Transverse colon (tissue), 4 donors: Measurements from ENCODE around the gene TUBE1. TPM values are rescaled to one million over a fixed set of nuclear protein-coding genes. Genes with fewer than 3 reads are reported as not detected.

Experiments used
- DNase-seq: peaks from one replicate; pipeline ENCODE4 v3.0.0-alpha.2; 2019
- H3K27ac ChIP-seq, 4 donors: fragments of 200-600 bp; sonication (generic); 2 replicates each; pipeline ENCODE4 v1.5.1; 2016 to 2018; ENCODE audit warnings: inconsistent platforms in 4 of 4
- H3K27me3 ChIP-seq: fragments of 200-600 bp; sonication (generic); 2 replicates; pipeline ENCODE4 v1.5.1; 2017; ENCODE audit warnings: inconsistent platforms
- H3K36me3 ChIP-seq, 4 donors: fragments of 200-600 bp; sonication (generic); 2 replicates each; pipeline ENCODE4 v1.5.1; 2017 to 2019; ENCODE audit warnings: inconsistent platforms in 4 of 4
- H3K4me1 ChIP-seq, 4 donors: fragments of 200-600 bp; sonication (generic); 2 replicates each; pipeline ENCODE4 v1.5.1; 2017 to 2020; ENCODE audit warnings: inconsistent platforms in 4 of 4
- H3K4me3 ChIP-seq, 4 donors: fragments of 200-600 bp; sonication (generic); 1 replicate in 1 of 4; 2 replicates in 3 of 4; pipeline versions ENCODE4 v1.5.1 to v1.6.1; 2017 to 2019; ENCODE audit warnings: inconsistent platforms in 4 of 4
- H3K9me3 ChIP-seq, 2 donors: fragments of 200-600 bp; sonication (generic); 2 replicates each; pipeline ENCODE4 v1.5.1; 2017 to 2019; ENCODE audit warnings: inconsistent platforms in 2 of 2
- EP300 ChIP-seq: sonication (generic); formaldehyde crosslinking; IDR thresholded peaks from one replicate; pipeline ENCODE4 v1.6.1; 2017; ENCODE audit warnings: antibody characterized with exemption, low read depth
- POLR2A ChIP-seq: fragments of 450-650 bp; IDR thresholded peaks from one replicate; pipeline ENCODE4 v1.6.1; 2016; ENCODE audit warnings: antibody characterized with exemption, mild to moderate bottlenecking, moderate library complexity
- POLR2AphosphoS5 ChIP-seq, 3 donors: sonication (generic); formaldehyde crosslinking; IDR thresholded peaks; one replicate each; pipeline ENCODE4 v1.6.1; 2016; ENCODE audit warnings: antibody characterized with exemption in 3 of 3
- WGBS, 2 donors: methylation state at CpG; one replicate each; pipeline ENCODE4 v1.1.5; 2018; ENCODE audit warnings: low coverage in 1 of 2; 5-methylcytosine and 5-hydroxymethylcytosine counted together
- in situ Hi-C, 4 donors: fragments of 200-750 bp; cut with MboI; loops; one replicate each; pipeline versions ENCODE4 v1.15.0 to v1.15.1; 2017; ENCODE audit warnings: low sequenced_read_pairs in 3 of 4, low pct_ligation_motif_present in 1 of 4, low pct_unique_long_range_greater_than_20kb in 1 of 4
- intact Hi-C: fragments of 100-400 bp; cut with DNase I; formaldehyde crosslinking; loops from one replicate; pipeline ENCODE4 v1.15.1; 2023; ENCODE audit warnings: low total_unique reads
- total RNA-seq, 4 donors: library from RNA; depleted of rRNA; stranded (reverse); fragments of >200 nt; gene quantifications; one replicate each; pipeline ENCODE4 v1.1.0, GENCODE V29; 2016
- TF ChIP-seq, protein P1 (sequence below), 5 experiments: fragments of 200-600 bp in 3 of 5; fragments of 450-650 bp in 2 of 5; sonication (generic) in 3 of 5; IDR thresholded peaks; 1 replicate in 2 of 5; 2 replicates in 3 of 5; pipeline ENCODE4 v1.5.1; 2016 to 2017; ENCODE audit warnings: antibody characterized with exemption in 5 of 5, inconsistent platforms in 3 of 5, mild to moderate bottlenecking in 2 of 5, moderate library complexity in 1 of 5

The TUBE1 gene
- total RNA-seq, 4 donors from 2014 or later: 15.9 to 48.4 (median 26.5) TPM

DNA sequence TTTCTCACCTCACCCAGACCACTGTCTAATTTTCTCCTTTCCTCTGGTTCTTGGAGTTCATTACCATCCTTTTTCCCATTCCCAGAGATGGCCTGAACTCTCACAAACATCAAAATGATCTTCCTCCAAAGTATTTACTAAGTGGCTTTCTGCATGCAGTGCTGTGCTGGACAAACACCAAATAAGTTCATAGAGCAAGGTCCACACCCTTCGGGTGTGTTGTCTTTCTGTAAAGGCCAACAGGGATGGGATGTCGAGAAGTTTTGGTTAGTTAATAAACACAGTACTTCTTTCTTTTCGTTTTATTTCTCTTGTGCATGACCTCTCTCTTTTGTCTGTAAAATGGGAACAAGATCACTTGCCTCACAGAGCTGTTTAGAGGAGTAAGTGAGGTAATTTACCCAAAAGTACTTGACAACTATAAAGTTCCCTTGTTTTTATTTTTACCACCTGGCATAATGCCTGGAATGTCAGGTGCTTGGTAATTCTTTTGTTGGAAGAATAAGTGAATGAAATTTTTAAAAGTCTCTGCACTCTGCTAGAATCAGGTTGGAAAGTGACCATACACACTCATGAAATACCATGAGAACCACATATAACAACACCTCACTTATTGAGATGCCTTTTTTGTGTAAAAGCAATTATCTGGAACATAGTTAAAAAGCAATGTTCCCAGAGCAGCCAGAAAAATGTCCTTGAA, 56.2 kb downstream of the TUBE1 start:
- Histone ChIP-seq H3K4me1 (peaks cover 0 to 20% (median 15%) of the 10 kb centered on the region in 4 donors), H3K9me3 (no peaks in the 10 kb centered on the region), H3K27ac (peak overlapping the region; percentile 17 to 29 (median 25)), H3K27me3 (no peaks in the 10 kb centered on the region), H3K4me3 (no peak overlapping the region), H3K36me3 (no peaks in the 10 kb centered on the region)
- no peak for TF ChIP-seq POLR2A
- TF ChIP-seq POLR2AphosphoS5 (IDR thresholded peaks at IDR 0.05): no peak
- TF ChIP-seq, protein P1, sequence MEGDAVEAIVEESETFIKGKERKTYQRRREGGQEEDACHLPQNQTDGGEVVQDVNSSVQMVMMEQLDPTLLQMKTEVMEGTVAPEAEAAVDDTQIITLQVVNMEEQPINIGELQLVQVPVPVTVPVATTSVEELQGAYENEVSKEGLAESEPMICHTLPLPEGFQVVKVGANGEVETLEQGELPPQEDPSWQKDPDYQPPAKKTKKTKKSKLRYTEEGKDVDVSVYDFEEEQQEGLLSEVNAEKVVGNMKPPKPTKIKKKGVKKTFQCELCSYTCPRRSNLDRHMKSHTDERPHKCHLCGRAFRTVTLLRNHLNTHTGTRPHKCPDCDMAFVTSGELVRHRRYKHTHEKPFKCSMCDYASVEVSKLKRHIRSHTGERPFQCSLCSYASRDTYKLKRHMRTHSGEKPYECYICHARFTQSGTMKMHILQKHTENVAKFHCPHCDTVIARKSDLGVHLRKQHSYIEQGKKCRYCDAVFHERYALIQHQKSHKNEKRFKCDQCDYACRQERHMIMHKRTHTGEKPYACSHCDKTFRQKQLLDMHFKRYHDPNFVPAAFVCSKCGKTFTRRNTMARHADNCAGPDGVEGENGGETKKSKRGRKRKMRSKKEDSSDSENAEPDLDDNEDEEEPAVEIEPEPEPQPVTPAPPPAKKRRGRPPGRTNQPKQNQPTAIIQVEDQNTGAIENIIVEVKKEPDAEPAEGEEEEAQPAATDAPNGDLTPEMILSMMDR (IDR thresholded peaks at IDR 0.05): no peak
- TF ChIP-seq EP300: no peak
- intact Hi-C loops: no loop called here
- no peak for DNase-seq
- 22 to 53% methylated on average over 3 of the region's 3 CpGs for WGBS, 2 donors
- in situ Hi-C loops: loop anchor here in 1 of 4 donors (25.0 kb wide), 1 partner anchor 769 kb away; a partner anchor contains a TSS

DNA sequence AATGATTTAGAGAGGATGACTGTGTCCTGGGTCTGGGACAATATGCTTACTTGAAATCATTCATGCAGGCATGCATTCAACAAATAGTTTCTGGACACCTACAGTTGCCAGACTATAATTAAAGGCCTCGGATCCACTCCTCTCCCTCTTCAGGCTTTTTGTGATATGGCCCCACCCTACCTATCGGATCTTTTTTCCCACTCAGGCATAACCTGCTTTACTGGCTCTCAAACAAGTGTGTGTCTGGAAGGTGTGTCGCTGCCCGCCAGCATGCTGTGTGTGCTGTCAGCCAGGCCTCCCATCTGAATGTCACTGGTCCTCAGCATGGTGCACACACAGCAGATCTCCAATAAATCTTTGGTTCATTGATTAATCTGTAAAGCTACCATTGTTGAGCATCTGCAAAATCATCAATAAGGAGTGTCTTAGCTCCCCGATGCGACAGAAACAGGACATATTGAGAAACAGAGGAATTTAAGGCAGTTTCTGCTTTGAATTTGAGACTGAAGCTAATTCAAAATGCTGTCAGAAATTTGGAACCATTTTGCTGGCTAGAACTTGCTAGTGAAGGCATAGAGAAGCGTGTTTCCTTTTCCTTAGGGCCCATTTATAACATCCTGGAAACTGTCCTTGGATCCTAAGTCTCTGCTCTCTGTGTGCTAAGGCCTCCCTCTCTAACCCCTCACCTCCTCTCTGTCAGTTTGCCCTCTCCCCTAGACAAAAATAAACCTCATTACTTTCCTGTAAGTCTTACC, 56.9 kb downstream of the TUBE1 start:
- H3K36me3 ChIP-seq: no peaks in the 10 kb centered on the region
- DNase-seq: no peak
- H3K4me3 ChIP-seq: no peak overlapping the region
- no peaks in the 10 kb centered on the region for H3K9me3 ChIP-seq
- in situ Hi-C loops: loop anchor here in 1 of 4 donors (25.0 kb wide), 1 partner anchor 768 kb away; a partner anchor contains a TSS
- TF ChIP-seq EP300 (no peak), POLR2A (no peak), POLR2AphosphoS5 (IDR thresholded peaks at IDR 0.05) (no peak)
- TF ChIP-seq, protein P1 (IDR thresholded peaks at IDR 0.05): no peak
- H3K27ac ChIP-seq: peak overlapping the region; percentile 17 to 29 (median 25)
- WGBS, 2 donors: 73 to 75% methylated on average over 6 to 7 of the region's 7 CpGs
- intact Hi-C loops: no loop called here
- H3K27me3 ChIP-seq: no peaks in the 10 kb centered on the region
- peaks cover 0 to 20% (median 15%) of the 10 kb centered on the region in 4 donors for H3K4me1 ChIP-seq

DNA sequence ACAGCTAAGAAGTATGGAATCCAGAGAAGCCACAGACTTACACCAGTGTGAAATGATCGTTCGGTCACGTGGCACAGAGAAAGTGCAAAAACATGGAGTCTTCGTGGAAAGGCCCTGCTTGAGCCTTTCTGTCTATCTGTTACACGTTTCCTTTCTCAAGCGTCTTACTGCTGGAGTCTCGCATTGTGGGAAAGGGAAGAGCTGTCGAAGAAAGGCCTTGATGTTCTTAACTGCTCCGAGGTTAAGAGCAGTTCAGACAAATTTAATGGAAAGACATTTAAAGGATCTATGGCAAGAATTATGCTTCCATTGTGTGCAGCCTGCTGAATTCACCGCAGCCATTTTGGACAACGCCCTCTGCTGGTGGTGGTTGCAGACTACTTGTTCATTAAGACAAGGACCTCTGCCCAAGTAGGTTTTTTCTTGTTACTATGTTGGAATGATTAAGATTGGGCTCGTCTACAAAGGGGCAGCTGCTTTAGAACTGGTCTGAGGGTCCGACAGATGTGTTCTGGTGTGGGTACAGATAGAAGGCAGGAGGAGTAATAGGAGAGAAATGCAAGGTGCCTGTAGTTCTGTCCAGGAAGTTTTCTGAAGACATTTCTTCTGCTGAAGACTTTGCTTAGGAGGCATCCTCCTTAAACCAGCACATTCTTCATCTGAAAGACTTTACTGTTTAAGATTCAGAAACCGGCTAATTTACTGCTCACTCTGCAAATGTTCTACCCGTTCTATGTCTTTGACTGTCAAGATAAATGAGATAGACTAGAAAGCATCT, 58.0 kb downstream of the TUBE1 start:
- no peaks in the 10 kb centered on the region for H3K36me3 ChIP-seq
- in situ Hi-C loops (loop anchor here in 1 of 4 donors (25.0 kb wide), 1 partner anchor 767 kb away; a partner anchor contains a TSS), intact Hi-C loops (no loop called here)
- TF ChIP-seq, protein P1 (IDR thresholded peaks at IDR 0.05): peak; percentile 44 to 55 (median 51)
- no peak for TF ChIP-seq POLR2AphosphoS5 (IDR thresholded peaks at IDR 0.05)
- peak; percentile 60 for DNase-seq
- WGBS, 2 donors: 81 to 89% methylated on average over 11 to 15 of the region's 15 CpGs
- no peak overlapping the region for H3K4me3 ChIP-seq
- peaks cover 0 to 20% (median 15%) of the 10 kb centered on the region in 4 donors for H3K4me1 ChIP-seq
- H3K27ac ChIP-seq: peak overlapping the region in 1 of 4 donors; percentile 30
- H3K27me3 ChIP-seq: no peaks in the 10 kb centered on the region
- H3K9me3 ChIP-seq: no peaks in the 10 kb centered on the region
